HG03039 (cell line): ENCODE results near the gene ESD.
"Not testable (repeated sequence)": the region's sequence is repeated elsewhere in the genome, so short reads cannot be mapped to it uniquely, and the experiment has no call there.

Experiments used
- ATAC-seq: cut with Tn5 transposase; IDR thresholded peaks from one replicate; pipeline ENCODE4 v1.9.1; 2021; ENCODE audit warnings: mild to moderate bottlenecking, moderate library complexity; ENCODE audit not compliant: unreplicated experiment

ESD gene

GRCh38 chr13:46795321-46795720, 1.6 kb downstream of the ESD start:
- ATAC-seq = no peak

- no peak for ATAC-seq
Observed at GRCh38 chr13:46783504-46783903, 13.5 kb downstream of the ESD start.

- no peak for ATAC-seq
Observed at GRCh38 chr13:46782691-46783090, 14.3 kb downstream of the ESD start.

GRCh38 chr13:46782066-46782465, 14.9 kb downstream of the ESD start:
- no peak for ATAC-seq

GRCh38 chr13:46778890-46779289, 18.1 kb downstream of the ESD start:
- no peak for ATAC-seq

- ATAC-seq = no peak
Observed at GRCh38 chr13:46778095-46778494, 18.9 kb downstream of the ESD start.

- no peak for ATAC-seq
Observed at GRCh38 chr13:46775385-46776107, 21.4 kb downstream of the ESD start.

GRCh38 chr13:46773541-46773940, 23.4 kb downstream of the ESD start:
- no peak for ATAC-seq

GRCh38 chr13:46771693-46772092, 25.3 kb downstream of the ESD start:
- no peak for ATAC-seq

GRCh38 chr13:46769925-46770324, 27.0 kb downstream of the ESD start:
- ATAC-seq = not testable (repeated sequence)

GRCh38 chr13:46761866-46762265, 35.1 kb downstream of the ESD start:
- ATAC-seq = no peak

GRCh38 chr13:46761174-46761573, 35.8 kb downstream of the ESD start:
- no peak for ATAC-seq

GRCh38 chr13:46759846-46760245, 37.1 kb downstream of the ESD start:
- no peak for ATAC-seq

GRCh38 chr13:46757640-46758039, 39.3 kb downstream of the ESD start:
- ATAC-seq = no peak

- ATAC-seq = no peak
Observed at GRCh38 chr13:46756977-46757376, 40.0 kb downstream of the ESD start.

GRCh38 chr13:46755508-46755907, 41.5 kb downstream of the ESD start:
- ATAC-seq = not testable (repeated sequence)

GRCh38 chr13:46754812-46755211, 42.1 kb downstream of the ESD start:
- no peak for ATAC-seq

GRCh38 chr13:46753917-46754316, 43.0 kb downstream of the ESD start:
- ATAC-seq = no peak

- no peak for ATAC-seq
Observed at GRCh38 chr13:46753137-46753536, 43.8 kb downstream of the ESD start.

GRCh38 chr13:46751811-46752635, 44.9 kb downstream of the ESD start:
- peak; percentile 80 for ATAC-seq

GRCh38 chr13:46749951-46750350, 47.0 kb downstream of the ESD start:
- ATAC-seq = no peak

GRCh38 chr13:46748300-46748699, 48.7 kb downstream of the ESD start:
- no peak for ATAC-seq
